Nucleus accumbens (tissue), 56 donors: ENCODE measurements around the gene ST6GALNAC6.
"Not testable (repeated sequence)": the region's sequence is repeated elsewhere in the genome, so short reads cannot be mapped to it uniquely, and the experiment has no call there.

Source experiments
- DNase-seq, 56 donors: peaks; one replicate each; lab custom pipeline; 2025; lab: John Stamatoyannopoulos, UW

ST6GALNAC6 gene

DNA sequence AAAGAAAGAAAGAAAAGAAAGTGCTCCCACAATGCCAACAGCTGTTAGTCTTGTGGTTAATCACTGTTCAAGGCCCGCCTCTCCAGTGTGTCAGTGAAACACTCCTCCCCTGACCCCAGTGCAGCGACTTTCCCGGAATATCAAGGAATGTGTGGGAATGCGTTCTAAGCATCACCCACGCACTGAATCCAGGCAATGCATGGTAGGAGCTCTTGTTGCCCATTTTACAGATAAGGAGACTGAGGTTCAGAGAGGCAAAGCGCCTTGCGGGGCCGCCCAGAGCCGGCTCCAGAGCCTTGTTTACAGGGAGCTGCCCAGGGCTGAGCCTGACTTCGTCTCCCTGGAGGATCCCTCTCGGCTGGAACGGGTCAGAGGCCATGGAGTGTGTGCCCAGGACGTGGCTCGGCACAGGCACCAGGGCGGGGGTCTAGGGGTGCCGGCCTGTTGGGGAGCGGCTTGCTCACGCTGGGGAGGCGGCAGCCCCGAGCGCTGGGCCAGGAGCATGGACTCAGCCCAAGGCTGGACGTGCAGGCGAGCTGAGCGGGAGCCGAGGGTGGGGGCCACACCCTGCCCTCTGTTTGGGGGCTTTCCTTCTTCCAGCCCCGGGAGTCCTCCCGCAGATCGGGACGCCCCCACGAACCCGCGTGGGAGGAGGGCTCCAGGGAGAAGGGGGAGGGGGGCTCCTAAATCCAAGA is 823 bp downstream of the ST6GALNAC6 start:
- peak in 17 of 56 donors; percentile 20 to 71 (median 45) for DNase-seq

DNA sequence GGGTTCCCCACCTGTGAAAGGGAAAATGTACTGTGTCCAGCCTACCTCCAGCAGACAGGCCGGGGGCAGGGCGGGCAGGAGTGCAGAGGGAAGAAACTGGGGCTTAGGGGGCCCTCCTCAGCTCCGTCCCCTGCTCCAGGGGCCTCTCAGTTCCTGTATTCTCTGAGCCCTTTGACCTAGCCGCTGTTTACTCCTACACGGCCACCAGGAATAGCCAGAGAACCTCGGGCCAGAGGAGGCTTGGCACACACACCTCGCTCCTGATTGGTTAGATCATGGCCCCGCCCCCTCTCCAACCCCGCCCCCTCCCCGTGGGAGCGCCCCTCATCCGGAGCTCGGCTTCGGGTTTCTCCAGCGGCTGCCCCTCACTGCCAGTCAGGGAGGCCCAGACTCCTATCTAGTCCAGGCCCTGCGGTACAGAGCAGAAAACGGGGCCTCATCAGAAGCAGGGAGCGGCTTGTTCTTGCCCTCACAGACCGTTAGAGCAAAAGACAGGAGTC is 2.2 kb downstream of the ST6GALNAC6 start:
- peak in 50 of 56 donors; percentile 27 to 82 (median 69) for DNase-seq

DNA sequence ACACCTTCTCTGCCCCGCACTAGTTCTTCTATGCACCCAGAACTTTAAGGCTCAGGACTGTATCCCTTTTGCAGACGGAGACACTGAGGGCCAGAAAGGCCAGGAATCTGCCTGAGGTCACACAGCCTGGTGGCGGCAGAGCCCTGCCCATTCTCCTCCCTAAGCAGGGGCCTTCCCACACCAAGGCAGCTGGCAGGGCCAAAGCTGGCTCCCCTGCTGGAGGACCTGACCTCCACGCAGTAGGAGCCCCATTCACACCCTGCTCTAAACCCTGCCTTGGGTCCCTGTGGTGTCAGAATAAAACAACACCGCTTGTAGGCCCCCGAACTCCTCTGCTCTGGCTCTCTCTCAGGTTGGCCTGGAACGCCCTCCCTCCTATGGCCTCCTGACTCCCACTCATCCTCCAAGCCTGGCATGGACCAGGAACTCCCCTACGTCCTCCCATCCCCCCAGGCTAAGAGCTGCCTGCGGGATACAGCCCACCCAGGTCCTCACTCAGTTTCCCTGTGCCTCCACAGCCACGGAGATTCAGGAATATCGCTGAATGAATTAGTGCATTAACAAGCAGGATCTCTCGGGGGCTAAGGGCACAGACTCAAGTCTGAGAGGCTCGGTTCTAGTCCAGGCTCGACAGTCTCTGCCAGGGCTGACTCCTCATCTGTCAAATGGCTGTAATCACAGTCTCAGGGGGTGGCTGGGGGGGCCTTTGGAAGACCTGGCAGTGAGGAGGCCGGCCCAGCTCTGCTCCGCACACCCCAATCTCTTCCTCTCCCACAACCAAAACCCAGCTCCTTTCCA is 2.8 kb downstream of the ST6GALNAC6 start:
- no peak for DNase-seq

DNA sequence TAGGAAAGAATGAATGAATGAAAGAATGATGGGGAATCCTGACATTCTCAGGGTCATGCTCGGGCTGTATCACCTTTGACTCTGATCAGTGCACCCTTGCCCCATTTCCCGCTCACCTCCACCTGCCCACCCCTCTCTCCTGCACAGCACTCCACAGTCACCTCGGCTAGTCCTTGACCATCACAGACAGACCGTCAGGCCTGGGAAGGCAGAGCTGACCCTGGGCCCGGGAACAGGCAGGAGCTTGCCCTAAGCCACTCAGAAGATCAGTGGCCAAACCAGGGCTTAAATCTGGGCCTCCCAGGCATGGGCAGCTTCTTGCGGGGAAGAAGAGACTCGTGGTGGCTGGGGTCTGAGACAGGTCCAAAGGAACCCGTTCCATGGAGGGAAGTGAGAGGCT is 3.6 kb downstream of the ST6GALNAC6 start:
- DNase-seq, result no peak

DNA sequence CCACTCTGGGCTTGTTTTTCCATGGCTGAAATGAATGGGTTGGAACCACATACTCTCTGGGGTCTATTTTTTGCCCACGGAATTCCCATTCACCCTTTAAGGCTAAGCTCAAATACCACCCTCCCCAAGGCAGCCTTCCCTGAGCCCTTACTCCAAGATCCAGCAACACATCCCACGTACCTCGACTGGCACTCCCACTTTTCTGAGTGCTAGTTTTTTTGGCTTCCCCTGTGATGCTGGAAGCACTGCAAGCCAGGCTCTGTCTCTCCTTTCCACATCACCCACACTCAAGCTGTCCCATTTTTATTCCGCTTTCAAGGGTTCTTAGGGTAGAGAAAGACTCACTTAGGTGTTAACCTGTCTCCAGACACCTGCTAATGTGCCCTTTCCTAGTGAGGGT is 6.0 kb downstream of the ST6GALNAC6 start:
- no peak for DNase-seq

DNA sequence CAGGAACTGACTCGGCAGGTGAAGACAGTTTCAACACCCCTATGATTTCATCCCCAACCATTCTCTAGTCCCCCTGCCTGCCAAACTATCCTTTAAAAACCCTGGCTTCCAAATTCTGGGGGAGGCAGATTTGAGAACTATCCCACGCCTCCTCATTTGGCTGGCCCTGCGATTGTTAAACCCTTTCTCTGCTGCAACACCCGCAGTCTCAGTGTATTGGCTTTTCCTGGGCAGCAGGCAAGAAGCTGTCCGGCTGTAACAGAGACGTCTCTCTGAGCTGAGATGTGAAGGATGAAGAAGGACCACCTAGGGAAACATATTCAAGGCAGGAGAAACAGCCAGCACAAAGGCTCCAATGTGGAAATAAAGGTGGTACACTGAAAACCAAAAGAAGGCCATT is 6.6 kb downstream of the ST6GALNAC6 start:
- DNase-seq, result no peak

DNA sequence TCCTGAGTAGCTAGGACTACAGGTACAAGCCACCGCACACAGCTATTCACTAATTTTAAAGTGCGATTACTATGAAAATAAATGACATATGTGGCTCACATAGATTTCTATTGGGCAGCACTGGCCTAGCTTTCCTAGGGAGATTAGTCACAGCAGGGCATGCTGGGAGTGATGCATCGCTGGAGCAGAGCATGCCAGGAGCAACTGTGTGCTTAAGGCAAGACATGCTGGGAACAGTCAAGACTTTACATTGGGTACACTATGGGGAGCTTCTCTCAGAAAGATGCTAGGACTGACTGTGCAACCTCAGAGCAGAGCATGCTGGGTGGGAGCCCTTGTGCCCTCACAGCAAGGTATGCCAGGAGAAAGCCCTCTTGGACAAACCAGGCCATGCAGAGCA is 9.3 kb downstream of the ST6GALNAC6 start:
- no peak for DNase-seq

DNA sequence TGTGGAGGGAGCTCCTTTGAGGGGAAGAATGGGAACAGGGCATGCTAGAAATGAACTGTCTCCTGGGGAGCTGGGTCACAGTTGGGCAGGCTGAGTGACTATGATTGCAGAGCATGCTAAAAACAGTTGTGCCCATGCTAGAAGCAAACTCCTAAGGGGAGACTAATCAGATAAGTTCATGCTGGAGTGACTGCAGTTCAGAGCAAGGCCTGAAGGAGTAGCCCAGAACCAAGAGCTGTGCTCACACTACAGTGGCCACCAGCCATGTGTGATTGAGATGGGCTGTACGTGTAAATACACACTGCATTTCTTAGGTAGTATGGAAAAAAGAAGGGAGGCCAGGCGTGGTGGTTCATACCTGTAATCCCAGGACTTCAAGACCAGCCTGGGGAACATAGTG is 11.6 kb downstream of the ST6GALNAC6 start:
- no peak for DNase-seq

DNA sequence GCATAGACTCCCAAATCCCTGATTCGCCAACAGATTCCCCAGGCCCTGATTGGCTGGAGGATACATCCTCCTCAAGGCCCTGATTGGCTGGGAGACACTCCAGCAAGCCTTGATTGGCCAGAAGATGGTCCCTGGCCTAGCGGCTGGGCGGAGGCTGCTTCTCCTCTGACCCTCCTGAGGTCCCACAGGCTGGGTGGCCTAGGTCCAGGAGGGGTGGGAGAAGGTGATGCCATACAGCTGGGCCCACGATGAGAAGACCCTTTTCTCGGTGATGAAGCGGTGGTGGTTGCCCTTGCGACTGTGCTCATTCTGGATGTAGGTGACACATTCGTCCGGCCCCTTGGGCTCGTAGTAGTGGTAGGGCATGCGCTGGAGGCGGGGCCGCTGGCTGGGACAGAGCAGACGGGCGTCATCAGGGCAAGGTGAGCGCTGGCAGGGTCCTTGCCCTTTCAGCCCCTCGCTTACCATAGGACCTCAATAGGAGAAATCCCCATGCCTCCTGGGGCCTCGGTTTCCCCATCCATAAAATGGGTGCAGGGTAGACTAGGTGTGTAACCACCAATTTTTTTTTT is 12.9 kb downstream of the ST6GALNAC6 start:
- no peak for DNase-seq

DNA sequence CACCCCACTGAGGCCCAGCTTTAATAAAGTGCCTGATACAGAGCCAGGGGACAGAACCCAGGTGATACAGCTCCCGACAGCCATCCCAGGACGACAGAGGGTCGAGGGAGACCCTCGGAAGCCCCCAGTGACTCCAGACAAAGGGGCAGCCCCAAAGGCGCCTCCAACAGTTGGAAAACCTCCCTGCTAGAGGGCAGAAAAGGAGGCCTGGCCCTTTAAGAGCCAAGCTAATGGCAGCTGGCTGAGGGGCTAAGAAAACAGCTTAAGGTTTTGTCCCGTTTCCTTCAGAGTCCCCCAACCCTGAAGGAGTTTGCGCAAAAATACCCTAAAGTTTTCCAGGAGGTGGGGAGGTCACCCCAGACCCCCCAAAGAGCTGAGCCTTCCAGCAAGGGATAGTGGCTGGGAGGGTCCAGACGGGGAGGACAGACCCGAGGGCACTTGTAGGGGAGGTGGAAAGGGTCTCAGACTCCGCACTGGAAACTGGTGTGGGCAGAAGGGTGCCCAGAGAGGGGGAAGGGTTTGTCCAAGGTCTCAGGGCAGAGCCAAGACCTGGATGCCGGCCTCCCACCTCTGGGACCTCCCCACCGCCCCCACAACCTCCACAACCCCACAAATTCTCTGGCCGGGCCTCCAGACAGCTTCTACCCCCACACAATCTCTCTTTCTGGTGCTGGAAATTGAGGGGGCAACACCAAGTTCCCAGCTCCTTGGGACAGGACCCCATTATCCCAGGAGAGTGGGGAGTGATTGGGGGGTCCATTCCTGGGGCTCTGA is 13.7 kb downstream of the ST6GALNAC6 start:
- DNase-seq, result no peak

DNA sequence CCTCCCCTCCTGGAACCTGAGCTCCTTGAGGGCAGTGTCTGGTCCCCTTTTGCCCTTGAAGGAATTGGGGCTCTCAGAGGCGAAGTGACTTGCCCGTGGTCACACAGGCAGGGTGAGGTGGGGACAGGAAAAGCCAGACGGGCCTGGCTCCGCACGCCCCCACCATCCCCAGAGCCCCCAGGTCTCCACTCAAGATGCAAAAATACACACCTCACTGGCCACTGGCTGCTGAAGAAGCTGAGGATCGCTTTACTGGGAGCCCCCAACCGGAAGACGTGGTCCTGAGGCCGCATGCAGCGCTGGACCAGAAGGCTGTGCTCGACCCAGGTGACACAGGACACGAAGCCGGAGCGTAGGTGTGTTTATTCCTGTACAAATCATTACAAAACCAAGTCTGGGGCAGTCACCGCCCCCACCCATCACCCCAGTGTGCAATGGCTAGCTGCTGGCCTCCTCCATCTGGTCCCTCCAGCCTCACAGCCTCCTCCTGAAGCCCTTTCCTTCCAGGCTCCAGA is 14.4 kb downstream of the ST6GALNAC6 start:
- no peak for DNase-seq

DNA sequence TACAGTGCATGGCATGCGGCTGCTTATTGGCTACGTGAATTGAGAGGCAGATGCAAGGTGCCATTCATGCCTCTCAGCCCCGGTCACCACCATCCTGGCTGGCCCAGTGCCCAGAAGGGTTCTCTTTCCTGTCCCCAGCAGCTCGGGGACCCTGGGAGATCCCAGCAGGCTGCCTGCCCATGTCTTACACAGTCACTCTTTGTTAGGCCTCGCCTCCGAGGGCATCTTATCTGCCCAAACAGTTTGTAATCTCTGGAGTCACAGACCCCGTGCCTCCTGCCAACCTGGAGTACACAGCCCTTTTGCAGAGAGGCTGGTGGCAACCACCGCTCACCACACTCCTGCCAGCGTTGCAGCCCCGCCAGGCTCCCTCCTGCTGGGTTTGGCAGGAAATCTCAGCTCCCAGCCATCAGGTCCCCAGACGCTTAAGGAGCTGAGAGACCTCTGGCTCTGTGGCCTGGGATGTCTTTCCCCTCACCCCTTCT is 14.9 kb downstream of the ST6GALNAC6 start:
- DNase-seq, result peak in 15 of 56 donors; percentile 15 to 66 (median 31)

DNA sequence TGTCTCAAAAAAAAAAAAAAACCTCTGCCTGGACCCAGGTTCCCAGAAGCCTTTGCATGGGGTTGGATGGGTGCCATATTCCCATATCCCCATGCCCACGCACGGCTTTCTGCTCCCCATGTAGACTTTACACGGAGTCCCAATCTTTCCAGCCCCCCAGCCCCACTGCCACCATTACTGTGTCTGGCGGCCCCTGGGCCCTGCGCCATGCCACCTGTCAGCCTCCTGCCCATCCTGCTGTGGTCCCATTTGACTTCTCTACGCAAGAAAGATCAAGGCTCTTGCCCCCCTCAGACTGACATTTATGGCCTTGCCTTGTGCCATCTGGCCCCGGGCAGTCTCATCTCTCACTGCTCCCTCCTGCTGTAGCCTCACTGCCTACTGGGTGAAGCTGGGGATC is 15.4 kb downstream of the ST6GALNAC6 start:
- no peak for DNase-seq

DNA sequence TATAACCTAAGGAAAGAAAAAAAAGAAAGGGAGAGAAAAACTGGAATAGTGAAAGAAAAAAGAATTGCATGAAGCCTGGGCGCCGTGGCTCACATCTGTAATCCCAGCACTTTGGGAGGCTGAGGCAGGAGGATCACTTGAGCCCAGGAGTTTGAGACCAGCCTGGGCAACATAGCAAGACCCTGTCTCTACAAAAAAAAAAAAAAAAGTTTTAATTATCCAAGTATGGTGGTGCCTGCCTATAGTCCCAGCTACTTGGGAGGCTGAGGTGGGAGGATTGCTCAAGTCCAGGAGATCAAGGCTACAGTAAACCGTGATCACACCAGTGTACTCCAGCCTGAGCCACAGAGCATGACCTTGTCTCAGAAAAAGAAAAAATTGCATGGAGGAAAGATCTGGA is 17.7 kb downstream of the ST6GALNAC6 start:
- DNase-seq, result not testable (repeated sequence)

DNA sequence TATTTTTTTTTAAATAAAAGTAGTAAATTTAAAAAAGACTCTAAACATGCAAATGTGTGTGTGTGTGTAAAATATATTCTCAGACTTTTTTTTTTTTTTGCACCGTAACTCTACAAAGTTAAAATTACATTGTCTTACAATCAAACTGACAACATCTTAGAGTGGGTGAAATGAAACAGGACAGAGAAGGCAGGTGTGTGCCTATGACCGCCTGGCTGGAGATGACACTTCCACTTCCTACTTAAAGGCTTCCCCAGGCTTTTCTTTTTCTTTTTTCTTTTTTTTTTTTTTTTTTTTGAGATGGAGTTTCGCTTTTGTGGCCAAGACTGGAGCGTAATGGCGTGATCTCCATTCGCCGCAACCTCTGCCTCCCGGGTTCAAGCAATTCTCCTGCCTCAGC is 19.3 kb downstream of the ST6GALNAC6 start:
- no peak for DNase-seq

DNA sequence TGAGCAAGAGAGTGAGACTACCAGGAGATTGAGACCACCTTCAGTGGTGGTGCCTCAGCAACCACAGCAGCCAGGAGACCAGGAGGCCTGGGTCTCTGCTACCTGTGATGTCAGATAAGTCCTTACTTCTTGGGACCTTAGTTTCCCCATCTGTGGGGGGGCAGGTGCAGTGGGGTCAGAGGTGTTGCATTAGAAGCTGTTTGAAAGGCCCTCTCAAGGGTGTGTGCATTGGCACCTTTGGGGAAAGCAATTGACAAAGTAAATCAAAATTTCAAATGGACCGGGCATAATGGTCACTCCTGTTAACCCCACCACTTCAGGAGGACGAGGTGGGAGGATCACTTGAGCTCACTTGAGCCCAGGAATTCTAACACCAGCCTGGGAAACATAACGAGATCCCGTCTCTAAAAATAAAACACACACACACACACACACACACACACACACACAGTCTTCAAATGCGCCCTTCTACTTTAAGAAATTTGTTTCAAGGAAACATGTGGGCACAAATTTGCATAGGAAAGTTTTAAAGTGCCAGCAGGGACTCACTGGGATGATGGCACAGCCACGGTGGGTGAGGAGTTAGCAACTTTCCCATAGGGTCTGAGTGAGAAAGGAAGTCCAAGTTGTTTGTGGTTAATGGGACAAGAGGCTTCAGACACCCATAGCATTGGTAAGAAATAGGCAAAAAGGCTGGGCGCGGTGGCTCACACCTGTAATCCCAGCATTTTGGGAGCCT is 20.6 kb downstream of the ST6GALNAC6 start:
- no peak for DNase-seq

DNA sequence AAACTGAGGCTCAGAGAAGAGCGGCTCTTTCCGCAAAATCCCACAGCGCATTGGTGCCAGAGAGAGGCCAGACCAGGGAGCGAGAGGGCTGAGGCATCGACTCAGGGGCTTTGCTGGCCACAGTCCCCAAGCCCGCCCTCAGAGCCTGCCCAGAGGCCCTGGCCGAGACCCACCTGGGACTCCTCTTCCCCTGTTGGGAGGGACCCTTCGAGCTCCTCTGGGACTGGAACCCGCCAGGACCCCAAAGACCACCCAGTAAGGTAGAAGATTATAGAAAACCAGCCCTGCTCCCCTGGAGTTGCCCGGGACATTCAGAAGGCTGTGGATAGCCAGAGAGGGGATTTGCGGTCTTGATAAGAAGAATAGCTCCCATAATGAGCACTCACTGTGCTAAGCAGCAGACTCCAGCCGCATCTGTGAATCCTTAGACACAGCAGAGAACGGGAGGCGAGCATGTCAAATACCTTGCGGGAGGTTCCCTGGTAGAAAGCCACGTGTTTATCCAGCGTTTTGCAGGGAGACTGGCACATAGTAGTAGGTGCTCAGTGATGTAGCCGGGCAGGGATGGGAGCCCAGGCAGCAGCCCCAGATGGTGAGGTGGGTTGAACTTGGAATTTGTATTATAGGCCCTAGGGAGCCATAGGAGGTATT is 21.3 kb downstream of the ST6GALNAC6 start:
- DNase-seq, result peak in 9 of 56 donors; percentile 11 to 61 (median 33)

DNA sequence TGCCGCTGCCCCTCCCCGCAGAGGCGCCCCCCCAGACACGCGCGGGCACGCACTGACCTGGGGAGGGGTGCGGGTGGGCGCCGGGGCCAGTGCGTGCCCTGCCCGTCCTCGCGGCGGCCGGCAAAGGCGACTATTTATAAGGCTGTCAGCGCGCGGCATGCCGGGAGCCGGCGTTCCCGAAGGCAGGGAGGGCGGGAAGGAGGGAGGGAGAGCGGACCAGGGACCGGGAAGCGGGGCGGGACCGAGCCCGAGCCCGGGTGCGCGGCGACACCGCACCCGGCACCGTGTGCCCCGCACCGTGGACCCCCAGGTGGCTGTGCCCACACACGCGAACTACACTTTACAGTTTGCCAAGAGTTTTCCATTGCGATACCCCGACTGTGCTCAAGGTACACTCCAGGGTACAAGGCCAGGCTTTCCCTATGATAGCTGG is 21.8 kb downstream of the ST6GALNAC6 start, which contains the start of gene AK1:
AK1 (minus strand) TSS at position 110 of the 433 bp plus-strand sequence. CDS start 3,058 bp downstream, outside the sequence.
- DNase-seq, result peak in 54 of 56 donors; percentile 27 to 92 (median 77)
